Neuronal stem cell (in vitro differentiated cells): ENCODE results near the gene PACRG.

ENCODE experiments used
- DNase-seq: peaks from one replicate; pipeline ENCODE4 v3.0.0-alpha.2; 2013; ENCODE audit warnings: low spot score
- H2AFZ ChIP-seq: one replicate; pipeline ENCODE4 v1.6.1; 2013; ENCODE audit warnings: mild to moderate bottlenecking, low read length, inconsistent platforms
- H2AK5ac ChIP-seq: 2 replicates; pipeline ENCODE4 v1.6.1; 2013; ENCODE audit warnings: low read depth, mild to moderate bottlenecking, inconsistent platforms, low read length, moderate library complexity, mixed read lengths
- H2BK120ac ChIP-seq: 2 replicates; pipeline ENCODE4 v1.6.1; 2013; ENCODE audit warnings: low read depth, mild to moderate bottlenecking, inconsistent platforms, low read length, moderate library complexity, mixed read lengths
- H2BK12ac ChIP-seq: one replicate; pipeline ENCODE4 v1.6.1; 2013; ENCODE audit warnings: low read length, inconsistent platforms
- H2BK15ac ChIP-seq: 2 replicates; pipeline ENCODE4 v1.6.1; 2013; ENCODE audit warnings: mild to moderate bottlenecking, low read length, inconsistent platforms, mixed read lengths
- H2BK5ac ChIP-seq: one replicate; pipeline ENCODE4 v1.6.1; 2013; ENCODE audit warnings: inconsistent platforms, mild to moderate bottlenecking, low read length, moderate library complexity
- H3K14ac ChIP-seq: one replicate; pipeline ENCODE4 v1.6.1; 2013; ENCODE audit warnings: low read length, inconsistent platforms
- H3K18ac ChIP-seq: 2 replicates; pipeline ENCODE4 v1.6.1; 2013; ENCODE audit warnings: low read length, inconsistent platforms
- H3K23ac ChIP-seq: 2 replicates; pipeline ENCODE4 v1.6.1; 2013; ENCODE audit warnings: low read depth, mild to moderate bottlenecking, mixed read lengths, low read length, inconsistent platforms; ENCODE audit not compliant: poor library complexity
- H3K27ac ChIP-seq: replicated peaks from 3 replicates; pipeline ENCODE4 v1.5.1; 2013; ENCODE audit warnings: low read length, inconsistent platforms
- H3K27me3 ChIP-seq, 3 experiments: 2 replicates each; pipeline ENCODE4 v1.6.1; 2013; ENCODE audit warnings: low read length in 3 of 3, mild to moderate bottlenecking in 2 of 3, inconsistent platforms in 1 of 3, low read depth in 1 of 3, mixed read lengths in 1 of 3, moderate library complexity in 1 of 3; ENCODE audit not compliant: control insufficient read depth in 3 of 3, insufficient read depth in 3 of 3
- H3K36me3 ChIP-seq, 2 donors: replicated peaks in 1 of 2; 2 replicates each; pipeline ENCODE4 v1.6.1; 2013; ENCODE audit warnings: low read length in 2 of 2; ENCODE audit not compliant: control insufficient read depth in 2 of 2, insufficient read depth in 2 of 2
- H3K4ac ChIP-seq: 2 replicates; pipeline ENCODE4 v1.6.1; 2013; ENCODE audit warnings: inconsistent platforms, mild to moderate bottlenecking, low read length, moderate library complexity
- H3K4me1 ChIP-seq, 2 donors: 1 replicate in 1 of 2; 2 replicates in 1 of 2; pipeline ENCODE4 v1.6.1; 2013; ENCODE audit warnings: low read length in 2 of 2, low read depth in 1 of 2; ENCODE audit not compliant: control insufficient read depth in 2 of 2, insufficient read depth in 1 of 2
- H3K4me2 ChIP-seq: one replicate; pipeline ENCODE4 v1.6.1; 2013; ENCODE audit warnings: mild to moderate bottlenecking, low read length, inconsistent platforms; ENCODE audit not compliant: insufficient read depth, poor library complexity, severe bottlenecking
- H3K4me3 ChIP-seq, 2 donors: 2 replicates each; pipeline ENCODE4 v1.5.1; 2013; ENCODE audit warnings: low read length in 2 of 2, mild to moderate bottlenecking in 2 of 2, inconsistent platforms in 1 of 2, moderate library complexity in 1 of 2
- H3K79me1 ChIP-seq: one replicate; pipeline ENCODE4 v1.6.1; 2013; ENCODE audit warnings: low read depth, mild to moderate bottlenecking, inconsistent platforms, low read length, moderate library complexity
- H3K9ac ChIP-seq: one replicate; pipeline ENCODE4 v1.6.1; 2013; ENCODE audit warnings: mild to moderate bottlenecking, low read depth, low read length, inconsistent platforms; ENCODE audit not compliant: poor library complexity
- H3K9me3 ChIP-seq, 2 donors: replicated peaks in 1 of 2; 2 replicates each; pipeline versions ENCODE3 to v1.6.1; 2013; ENCODE audit warnings: low read length in 2 of 2, mild to moderate bottlenecking in 2 of 2, inconsistent platforms in 1 of 2, low read depth in 1 of 2, mixed read lengths in 1 of 2, moderate library complexity in 1 of 2; ENCODE audit not compliant: control insufficient read depth in 2 of 2, insufficient read depth in 1 of 2
- H4K8ac ChIP-seq: one replicate; pipeline ENCODE4 v1.6.1; 2013; ENCODE audit warnings: low read depth, mild to moderate bottlenecking, inconsistent platforms, low read length, moderate library complexity
- H4K91ac ChIP-seq: one replicate; pipeline ENCODE4 v1.6.1; 2013; ENCODE audit warnings: low read length, low read depth, mild to moderate bottlenecking, inconsistent platforms; ENCODE audit not compliant: poor library complexity
- WGBS, 2 donors: extraction: QIAGEN DNeasy Blood & Tissue Kit; methylation state at CpG; one replicate each; pipeline ENCODE4 v1.1.7; 2013; ENCODE audit warnings: missing lambda C conversion rate in 2 of 2, mixed read lengths in 1 of 2; ENCODE audit not compliant: insufficient read length in 2 of 2, insufficient replicate concordance in 1 of 2; ENCODE audit errors: extremely low coverage in 2 of 2; 5-methylcytosine and 5-hydroxymethylcytosine counted together

The PACRG gene

DNA sequence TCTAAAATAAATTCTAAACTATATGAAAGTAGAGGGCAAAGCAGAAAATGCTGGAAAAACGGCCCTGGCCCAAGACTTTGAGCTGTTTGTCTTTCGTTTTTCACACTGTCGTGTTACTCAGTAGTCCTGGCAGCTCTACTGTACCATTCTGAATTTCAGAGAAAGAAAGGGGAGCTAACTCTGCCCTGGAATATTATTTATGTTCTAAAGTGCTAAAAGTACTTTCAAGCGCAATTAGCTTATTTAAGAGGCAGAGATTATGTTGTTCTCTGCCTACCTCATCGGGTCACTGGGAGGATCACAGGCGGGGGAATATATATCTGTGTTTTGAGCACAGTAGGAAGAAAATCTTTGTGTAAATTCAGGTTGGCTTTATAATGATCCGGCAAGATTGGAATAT is 534.3 kb downstream of the PACRG start:
- DNase-seq, result no peak
- Histone ChIP-seq H2BK5ac (no peak overlapping the region), H4K91ac (no peak overlapping the region), H3K9ac (no peak overlapping the region), H3K27me3 (no peaks in the 10 kb centered on the region), H3K23ac (no peak overlapping the region), H3K4me1 (peaks cover 16 to 29% of the 10 kb centered on the region in 2 donors), H3K4ac (no peak overlapping the region), H3K4me2 (no peak overlapping the region), H3K14ac (no peak overlapping the region), H2BK120ac (no peak overlapping the region), H2BK15ac (no peak overlapping the region), H3K4me3 (no peak overlapping the region), H3K36me3 (no peaks in the 10 kb centered on the region), H3K27ac (no peak overlapping the region), H2AK5ac (no peak overlapping the region), H2BK12ac (no peak overlapping the region), H3K18ac (no peak overlapping the region), H3K79me1 (no peaks in the 10 kb centered on the region), H2AFZ (no peak overlapping the region), H3K9me3 (no peaks in the 10 kb centered on the region), H4K8ac (no peak overlapping the region)
- no CpG with 5 or more reads among the region's 7 CpGs for WGBS, 2 donors

DNA sequence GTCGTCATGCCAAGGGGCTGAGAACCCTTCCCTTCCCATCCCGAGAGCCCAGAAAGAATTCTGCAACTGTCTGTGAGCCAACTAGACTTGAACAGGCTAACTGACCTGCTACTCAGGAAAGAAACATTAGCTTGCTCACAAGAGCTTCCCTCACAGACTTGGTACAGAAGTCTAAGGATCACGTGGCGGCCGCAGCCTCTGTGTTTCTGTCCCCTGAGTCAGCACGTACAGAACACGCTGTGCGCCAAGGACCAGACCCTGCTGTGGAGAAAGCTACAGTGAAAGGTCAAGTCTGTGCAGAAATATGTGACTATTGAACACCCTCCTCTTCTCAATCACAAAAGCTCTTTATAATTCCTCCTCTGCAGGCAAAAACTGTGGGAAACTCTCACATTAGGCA is 535.4 kb downstream of the PACRG start:
- Histone ChIP-seq H2AFZ (peak overlapping the region; percentile 63), H3K9ac (no peak overlapping the region), H3K79me1 (no peaks in the 10 kb centered on the region), H3K4me1 (peaks cover 16 to 29% of the 10 kb centered on the region in 2 donors), H3K14ac (no peak overlapping the region), H2BK120ac (no peak overlapping the region), H3K23ac (no peak overlapping the region), H4K91ac (no peak overlapping the region), H4K8ac (no peak overlapping the region), H2AK5ac (no peak overlapping the region), H3K27me3 (no peaks in the 10 kb centered on the region), H3K4ac (no peak overlapping the region), H2BK5ac (no peak overlapping the region), H3K18ac (peak overlapping the region; percentile 29), H3K4me3 (no peak overlapping the region), H2BK12ac (no peak overlapping the region), H3K4me2 (no peak overlapping the region), H2BK15ac (no peak overlapping the region), H3K9me3 (no peaks in the 10 kb centered on the region), H3K36me3 (no peaks in the 10 kb centered on the region), H3K27ac (no peak overlapping the region)
- no CpG with 5 or more reads among the region's 8 CpGs for WGBS, 2 donors
- DNase-seq, result no peak

DNA sequence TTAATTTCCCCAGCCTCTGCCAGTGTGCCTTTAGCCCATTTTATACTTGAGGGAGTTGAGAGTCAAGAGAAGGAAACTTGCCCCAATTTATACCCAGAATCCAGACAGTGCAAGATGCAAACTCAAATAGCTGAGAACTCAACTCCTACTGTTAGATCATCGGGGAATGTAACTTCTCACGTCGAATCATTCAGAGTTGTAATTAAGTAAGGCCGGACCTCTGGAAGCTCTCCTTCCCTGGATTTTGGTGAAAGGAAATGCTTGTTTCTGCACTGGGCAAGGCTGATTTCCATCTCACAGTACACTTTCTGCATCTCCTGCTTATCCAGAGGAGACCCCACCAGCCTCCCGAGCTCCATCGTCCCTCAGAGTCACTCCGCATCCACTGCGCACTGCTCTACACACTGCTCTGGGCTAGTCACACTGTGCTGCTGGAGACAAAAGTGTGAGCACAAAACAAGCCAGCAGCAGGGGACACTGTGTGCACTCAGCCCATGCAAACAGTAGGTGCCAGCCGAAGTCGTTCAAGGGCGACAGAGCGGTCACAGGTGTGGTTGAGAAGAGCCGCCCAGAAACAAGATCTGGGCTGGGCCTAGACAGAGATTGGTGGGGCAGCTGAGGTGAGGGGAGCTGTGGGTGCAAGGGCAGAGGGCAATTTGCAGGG is 536.4 kb downstream of the PACRG start:
- Histone ChIP-seq H3K4ac (no peak overlapping the region), H3K27ac (no peak overlapping the region), H3K79me1 (no peaks in the 10 kb centered on the region), H2BK15ac (no peak overlapping the region), H2BK12ac (no peak overlapping the region), H3K14ac (no peak overlapping the region), H3K36me3 (no peaks in the 10 kb centered on the region), H4K8ac (no peak overlapping the region), H2BK120ac (no peak overlapping the region), H3K4me2 (no peak overlapping the region), H3K18ac (peak overlapping the region; percentile 15), H3K4me1 (peaks cover 16 to 29% of the 10 kb centered on the region in 2 donors), H2AFZ (no peak overlapping the region), H3K4me3 (peak overlapping the region in 1 of 2 donors; percentile 18), H3K9ac (no peak overlapping the region), H4K91ac (no peak overlapping the region), H3K23ac (no peak overlapping the region), H3K27me3 (no peaks in the 10 kb centered on the region), H3K9me3 (no peaks in the 10 kb centered on the region), H2BK5ac (no peak overlapping the region), H2AK5ac (no peak overlapping the region)
- no peak for DNase-seq
- no CpG with 5 or more reads among the region's 13 CpGs for WGBS, 2 donors

DNA sequence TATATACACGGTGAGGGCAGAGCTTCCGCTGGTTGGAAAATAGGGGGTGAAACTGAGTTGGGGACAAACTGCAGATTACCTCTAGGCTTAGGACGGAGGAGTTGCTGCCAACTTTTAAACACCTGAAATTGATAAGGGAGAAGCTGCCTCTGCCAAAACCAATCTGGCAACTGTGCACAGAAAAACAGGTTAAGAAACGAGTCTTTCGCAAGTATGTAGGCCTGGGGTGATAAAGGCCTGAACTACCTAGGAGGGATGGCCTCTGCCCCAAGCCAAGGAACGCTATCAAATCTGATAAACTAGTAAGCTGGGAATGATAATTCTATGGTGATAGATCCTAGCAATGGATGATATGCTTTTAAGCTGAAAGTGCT is 536.9 kb downstream of the PACRG start:
- no peak overlapping the region for H3K9ac ChIP-seq

More for the DNA sequence above, 536.9 kb downstream of the PACRG start:
- no peak overlapping the region for H4K8ac ChIP-seq
- WGBS, 2 donors, result no CpG with 5 or more reads among the region's 6 CpGs
- H3K18ac ChIP-seq, result no peak overlapping the region
- H2AFZ ChIP-seq, result no peak overlapping the region
- H3K9me3 ChIP-seq, result no peaks in the 10 kb centered on the region
- no peak overlapping the region for H2AK5ac ChIP-seq
- H3K14ac ChIP-seq, result no peak overlapping the region
- no peak overlapping the region for H2BK15ac ChIP-seq
- H2BK12ac ChIP-seq, result no peak overlapping the region
- no peaks in the 10 kb centered on the region for H3K36me3 ChIP-seq
- no peaks in the 10 kb centered on the region for H3K79me1 ChIP-seq
- H4K91ac ChIP-seq, result no peak overlapping the region
- no peak for DNase-seq
- H3K4me2 ChIP-seq, result no peak overlapping the region
- no peak overlapping the region for H3K4me3 ChIP-seq
- H3K27ac ChIP-seq, result no peak overlapping the region
- H3K27me3 ChIP-seq, result no peaks in the 10 kb centered on the region
- H2BK5ac ChIP-seq, result no peak overlapping the region
- no peak overlapping the region for H3K23ac ChIP-seq
- H2BK120ac ChIP-seq, result no peak overlapping the region
- peaks cover 16 to 29% of the 10 kb centered on the region in 2 donors for H3K4me1 ChIP-seq
- H3K4ac ChIP-seq, result no peak overlapping the region
